Hepatocyte (in vitro differentiated cells): ENCODE results near the gene HBQ1. TPM values are rescaled to one million over a fixed set of nuclear protein-coding genes. Genes with fewer than 3 reads are reported as not detected.
"Not testable (repeated sequence)": the region's sequence is repeated elsewhere in the genome, so short reads cannot be mapped to it uniquely, and the experiment has no call there.

Experiments
- DNase-seq: peaks from one replicate; pipeline ENCODE4 v3.0.0-alpha.2; 2016; ENCODE audit warnings: low spot score
- H2AFZ ChIP-seq: fragments of 200-600 bp; sonication (generic); 2 replicates; pipeline ENCODE4 v1.6.0; 2016; ENCODE audit warnings: antibody characterized with exemption, mild to moderate bottlenecking
- H3K27ac ChIP-seq: fragments of 200-600 bp; sonication (generic); 2 replicates; pipeline ENCODE4 v1.5.1; 2016; ENCODE audit warnings: mild to moderate bottlenecking
- H3K27me3 ChIP-seq: fragments of 200-600 bp; sonication (generic); 2 replicates; pipeline ENCODE4 v1.6.1; 2016
- H3K36me3 ChIP-seq: fragments of 200-600 bp; sonication (generic); replicated peaks from 2 replicates; pipeline ENCODE4 v1.5.1; 2016; ENCODE audit warnings: low read depth; ENCODE audit not compliant: insufficient read depth
- H3K4me1 ChIP-seq: fragments of 200-600 bp; sonication (generic); 2 replicates; pipeline ENCODE4 v1.5.1; 2016; ENCODE audit warnings: mild to moderate bottlenecking, moderate library complexity; ENCODE audit not compliant: insufficient read depth
- H3K4me2 ChIP-seq: fragments of 200-600 bp; sonication (generic); 2 replicates; pipeline ENCODE4 v1.6.0; 2016
- H3K4me3 ChIP-seq: fragments of 200-600 bp; sonication (generic); 2 replicates; pipeline ENCODE4 v1.5.1; 2016; ENCODE audit warnings: mild to moderate bottlenecking
- H3K79me2 ChIP-seq: fragments of 200-600 bp; sonication (generic); 2 replicates; pipeline ENCODE4 v1.6.0; 2017; ENCODE audit warnings: mild to moderate bottlenecking
- H3K9me2 ChIP-seq: fragments of 200-600 bp; sonication (generic); replicated peaks from 2 replicates; pipeline ENCODE4 v1.6.0; 2017; ENCODE audit warnings: mild to moderate bottlenecking; ENCODE audit not compliant: insufficient read depth
- H3K9me3 ChIP-seq: fragments of 200-600 bp; sonication (generic); 2 replicates; pipeline ENCODE4 v1.5.1; 2016; ENCODE audit warnings: low read depth, mild to moderate bottlenecking
- H4K20me1 ChIP-seq: fragments of 200-600 bp; sonication (generic); 2 replicates; pipeline ENCODE4 v1.6.0; 2016; ENCODE audit warnings: mild to moderate bottlenecking; ENCODE audit not compliant: insufficient read depth, poor library complexity, severe bottlenecking
- CTCF ChIP-seq: fragments of 200-600 bp; sonication (generic); IDR thresholded peaks from 2 replicates; pipeline ENCODE4 v1.5.1; 2016; ENCODE audit warnings: antibody characterized with exemption, mild to moderate bottlenecking; ENCODE audit not compliant: poor library complexity
- EZH2 ChIP-seq: fragments of 200-600 bp; sonication (generic); IDR thresholded peaks from 2 replicates; pipeline ENCODE4 v1.6.1; 2016; ENCODE audit warnings: antibody characterized with exemption, mild to moderate bottlenecking, borderline replicate concordance
- EZH2phosphoT487 ChIP-seq: fragments of 200-600 bp; sonication (generic); IDR thresholded peaks from one replicate; pipeline ENCODE4 v1.6.1; 2018; ENCODE audit warnings: antibody characterized with exemption, mild to moderate bottlenecking, low read depth, moderate library complexity; ENCODE audit not compliant: unreplicated experiment, severe bottlenecking
- WGBS: methylation state at CpG from one replicate; pipeline ENCODE4 v1.1.6; 2016; ENCODE audit warnings: low lambda C conversion rate; ENCODE audit errors: missing lambda C conversion rate; 5-methylcytosine and 5-hydroxymethylcytosine counted together
- polyA plus RNA-seq: library from polyadenylated mRNA; unstranded; fragments of >200 nt; fragmentation: Nextera tagmentation; extraction: Ambion mirVana; gene quantifications from 2 replicates; pipeline ENCODE4 v1.2.1, GENCODE V29; 2016
- total RNA-seq: library from RNA; depleted of rRNA; stranded (reverse); fragments of >200 nt; gene quantifications from 2 replicates; pipeline ENCODE4 v1.2.3, GENCODE V29; 2014

The HBQ1 gene
- total and polyA plus RNA-seq, 2 experiments from 2014 or later = 0.30 TPM; not detected in 1

- no peaks in the 10 kb centered on the region for H3K4me1 ChIP-seq
- no peaks in the 10 kb centered on the region for H3K9me2 ChIP-seq
- no peaks in the 10 kb centered on the region for H3K79me2 ChIP-seq
- H4K20me1 ChIP-seq = no peaks in the 10 kb centered on the region
- H2AFZ ChIP-seq = no peak overlapping the region
- no peaks in the 10 kb centered on the region for H3K9me3 ChIP-seq
- H3K27ac ChIP-seq = no peak overlapping the region
- 91% methylated on average over 2 of the region's 2 CpGs for WGBS
- TF ChIP-seq EZH2phosphoT487 = no peak
- no peak for DNase-seq
- H3K27me3 ChIP-seq = peaks cover 8% of the 10 kb centered on the region
- H3K4me2 ChIP-seq = no peak overlapping the region
- no peaks in the 10 kb centered on the region for H3K36me3 ChIP-seq
- no peak overlapping the region for H3K4me3 ChIP-seq
Observed at GRCh38 chr16:146646-147045, 33.6 kb upstream of the HBQ1 start.

GRCh38 chr16:149024-149660, 31.1 kb upstream of the HBQ1 start:
- no peak for DNase-seq
- no peaks in the 10 kb centered on the region for H3K79me2 ChIP-seq
- no peaks in the 10 kb centered on the region for H3K36me3 ChIP-seq
- H3K27ac ChIP-seq = no peak overlapping the region
- H3K4me3 ChIP-seq = no peak overlapping the region
- H2AFZ ChIP-seq = no peak overlapping the region
- no peaks in the 10 kb centered on the region for H3K9me2 ChIP-seq
- peaks cover 8% of the 10 kb centered on the region for H3K27me3 ChIP-seq
- no peak for TF ChIP-seq EZH2phosphoT487
- no peak for TF ChIP-seq CTCF
- no peak for TF ChIP-seq EZH2
- 65% methylated on average over 9 of the region's 9 CpGs for WGBS
- no peak overlapping the region for H3K4me2 ChIP-seq
- H3K9me3 ChIP-seq = no peaks in the 10 kb centered on the region
- no peaks in the 10 kb centered on the region for H4K20me1 ChIP-seq
- no peaks in the 10 kb centered on the region for H3K4me1 ChIP-seq

DNA sequence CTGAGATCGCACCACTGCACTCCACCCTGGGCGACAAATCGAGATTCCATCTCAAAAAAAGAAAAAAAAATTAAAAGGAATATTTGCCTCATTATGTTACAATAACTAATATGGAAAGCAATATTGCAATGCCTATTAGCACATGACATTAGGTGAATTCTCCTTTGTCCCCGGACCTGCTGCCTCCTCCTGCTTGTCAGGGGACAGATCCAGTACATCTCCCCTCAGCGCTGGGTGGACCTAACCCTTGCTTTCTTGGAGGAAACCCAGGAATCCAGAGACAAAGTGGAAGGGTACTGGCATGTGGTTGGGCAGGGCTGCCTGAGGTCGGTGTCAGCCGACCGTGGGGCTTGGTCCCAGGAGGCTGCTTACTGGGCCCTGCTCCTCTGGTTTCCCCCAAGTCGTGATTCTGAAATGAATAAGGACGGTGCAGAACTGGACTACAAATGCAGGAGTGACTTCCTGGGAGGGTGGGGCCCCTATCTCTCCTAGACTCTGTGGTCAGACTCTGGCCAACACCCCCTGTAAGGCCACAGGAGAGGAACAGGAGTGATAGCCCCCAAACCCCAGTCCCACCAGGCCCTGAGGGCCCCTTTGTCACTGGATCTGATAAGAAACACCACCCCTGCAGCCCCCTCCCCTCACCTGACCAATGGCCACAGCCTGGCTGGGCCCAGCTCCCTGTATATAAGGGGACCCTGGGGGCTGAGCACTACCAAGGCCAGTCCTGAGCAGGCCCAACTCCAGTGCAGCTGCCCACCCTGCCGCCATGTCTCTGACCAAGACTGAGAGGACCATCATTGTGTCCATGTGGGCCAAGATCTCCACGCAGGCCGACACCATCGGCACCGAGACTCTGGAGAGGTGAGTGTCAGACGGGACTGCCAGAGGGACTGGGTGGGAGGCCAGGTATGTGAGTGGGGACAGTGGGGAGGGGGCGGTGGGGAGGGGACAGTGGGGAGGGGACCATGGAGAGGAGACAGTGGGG, 27.8 kb upstream of the HBQ1 start, which contains the start of gene HBZ:
Gene HBZ (plus strand): TSS at position 504 of the 988 bp plus-strand sequence. CDS start 266 bp downstream, at position 770.
- Histone ChIP-seq H4K20me1 (no peaks in the 10 kb centered on the region), H3K36me3 (no peaks in the 10 kb centered on the region), H3K9me2 (no peaks in the 10 kb centered on the region), H3K27ac (no peak within 1 kb of the TSS), H3K27me3 (peaks cover 30% of the 10 kb centered on the region), H3K4me1 (peaks cover 7% of the 10 kb centered on the region), H3K9me3 (no peaks in the 10 kb centered on the region), H3K4me3 (no peak within 1 kb of the TSS), H3K4me2 (no peak within 1 kb of the TSS), H3K79me2 (no peaks in the 10 kb centered on the region), H2AFZ (no peak within 1 kb of the TSS)
- WGBS = 90% methylated on average over 16 of the region's 17 CpGs
- no peak for DNase-seq
- no peak for TF ChIP-seq EZH2
- no peak for TF ChIP-seq CTCF
- no peak for TF ChIP-seq EZH2phosphoT487

GRCh38 chr16:153129-153521, 27.1 kb upstream of the HBQ1 start:
- not testable (repeated sequence) for H3K79me2 ChIP-seq, H3K4me3 ChIP-seq, H3K9me2 ChIP-seq, H3K9me3 ChIP-seq, H3K4me1 ChIP-seq, H4K20me1 ChIP-seq, H3K27ac ChIP-seq, H3K4me2 ChIP-seq, H2AFZ ChIP-seq, DNase-seq, H3K36me3 ChIP-seq
- peaks cover 37% of the 10 kb centered on the region for H3K27me3 ChIP-seq
- no CpG with 5 or more reads among the region's 6 CpGs for WGBS

GRCh38 chr16:153550-154216, 26.6 kb upstream of the HBQ1 start:
- not testable (repeated sequence) for H3K4me3 ChIP-seq, H3K9me2 ChIP-seq, H3K79me2 ChIP-seq, H3K36me3 ChIP-seq, H4K20me1 ChIP-seq, H3K4me2 ChIP-seq, H3K9me3 ChIP-seq, DNase-seq, H2AFZ ChIP-seq, H3K4me1 ChIP-seq, H3K27ac ChIP-seq
- H3K27me3 ChIP-seq = peaks cover 37% of the 10 kb centered on the region
- WGBS = no CpG with 5 or more reads among the region's 74 CpGs
